Gastroesophageal sphincter (tissue), 3 donors: ENCODE results near the gene KRT31.
"Not testable (repeated sequence)": the region's sequence is repeated elsewhere in the genome, so short reads cannot be mapped to it uniquely, and the experiment has no call there.

Experiments used
- CTCF ChIP-seq, 4 experiments: fragments of 200-600 bp in 2 of 4; fragments of 450-650 bp in 2 of 4; sonication (generic) in 1 of 4; IDR thresholded peaks; one replicate each; pipeline ENCODE4 v1.5.1; 2017 to 2019; ENCODE audit warnings: antibody characterized with exemption in 4 of 4, mild to moderate bottlenecking in 2 of 4, moderate library complexity in 2 of 4
- EP300 ChIP-seq: sonication (generic); formaldehyde crosslinking; IDR thresholded peaks from one replicate; pipeline ENCODE4 v1.6.1; 2017; ENCODE audit warnings: antibody characterized with exemption, mild to moderate bottlenecking
- POLR2A ChIP-seq, 2 donors: fragments of 450-650 bp; IDR thresholded peaks; one replicate each; pipeline ENCODE4 v1.6.1; 2017; ENCODE audit warnings: antibody characterized with exemption in 2 of 2, mild to moderate bottlenecking in 2 of 2, moderate library complexity in 1 of 2
- POLR2AphosphoS5 ChIP-seq: sonication (generic); formaldehyde crosslinking; IDR thresholded peaks from one replicate; pipeline ENCODE4 v1.6.1; 2017; ENCODE audit warnings: antibody characterized with exemption

- not testable (repeated sequence) for TF ChIP-seq POLR2AphosphoS5; EP300; CTCF (IDR thresholded peaks at IDR 0.05); POLR2A (IDR thresholded peaks at IDR 0.05)
Observed at GRCh38 chr17:41380091-41380490, 17.3 kb downstream of the KRT31 start.
